Adrenal gland (tissue), 5 donors: ENCODE results near the gene ANKS3.

Experiments
- CTCF ChIP-seq, 6 experiments: fragments of 450-650 bp in 4 of 6; fragments of 200-600 bp in 2 of 6; sonication (generic) in 1 of 6; IDR thresholded peaks; 1 replicate in 5 of 6; 2 replicates in 1 of 6; pipeline versions ENCODE4 v1.5.1 to v1.8.0; 2016 to 2021; ENCODE audit warnings: antibody characterized with exemption in 6 of 6, mild to moderate bottlenecking in 2 of 6, moderate library complexity in 1 of 6
- POLR2A ChIP-seq, 2 donors: fragments of 450-650 bp; IDR thresholded peaks; one replicate each; pipeline ENCODE4 v1.6.1; 2017; ENCODE audit warnings: antibody characterized with exemption in 2 of 2, mild to moderate bottlenecking in 2 of 2, moderate library complexity in 1 of 2
- donor health status: DM: no; HTN: no; CAD: no.

GRCh38 chr16:4709481-4709880 is 24.6 kb downstream of the ANKS3 start:
- TF ChIP-seq CTCF (IDR thresholded peaks at IDR 0.05) (no peak), POLR2A (IDR thresholded peaks at IDR 0.05) (no peak)
